Iris pigment epithelial cell (primary cell): Measurements from ENCODE around the gene PCDH9.

Experiments
- DNase-seq: peaks from one replicate; pipeline ENCODE4 v3.0.0-alpha.2; 2011; ENCODE audit warnings: low read depth

The PCDH9 gene, protein sequence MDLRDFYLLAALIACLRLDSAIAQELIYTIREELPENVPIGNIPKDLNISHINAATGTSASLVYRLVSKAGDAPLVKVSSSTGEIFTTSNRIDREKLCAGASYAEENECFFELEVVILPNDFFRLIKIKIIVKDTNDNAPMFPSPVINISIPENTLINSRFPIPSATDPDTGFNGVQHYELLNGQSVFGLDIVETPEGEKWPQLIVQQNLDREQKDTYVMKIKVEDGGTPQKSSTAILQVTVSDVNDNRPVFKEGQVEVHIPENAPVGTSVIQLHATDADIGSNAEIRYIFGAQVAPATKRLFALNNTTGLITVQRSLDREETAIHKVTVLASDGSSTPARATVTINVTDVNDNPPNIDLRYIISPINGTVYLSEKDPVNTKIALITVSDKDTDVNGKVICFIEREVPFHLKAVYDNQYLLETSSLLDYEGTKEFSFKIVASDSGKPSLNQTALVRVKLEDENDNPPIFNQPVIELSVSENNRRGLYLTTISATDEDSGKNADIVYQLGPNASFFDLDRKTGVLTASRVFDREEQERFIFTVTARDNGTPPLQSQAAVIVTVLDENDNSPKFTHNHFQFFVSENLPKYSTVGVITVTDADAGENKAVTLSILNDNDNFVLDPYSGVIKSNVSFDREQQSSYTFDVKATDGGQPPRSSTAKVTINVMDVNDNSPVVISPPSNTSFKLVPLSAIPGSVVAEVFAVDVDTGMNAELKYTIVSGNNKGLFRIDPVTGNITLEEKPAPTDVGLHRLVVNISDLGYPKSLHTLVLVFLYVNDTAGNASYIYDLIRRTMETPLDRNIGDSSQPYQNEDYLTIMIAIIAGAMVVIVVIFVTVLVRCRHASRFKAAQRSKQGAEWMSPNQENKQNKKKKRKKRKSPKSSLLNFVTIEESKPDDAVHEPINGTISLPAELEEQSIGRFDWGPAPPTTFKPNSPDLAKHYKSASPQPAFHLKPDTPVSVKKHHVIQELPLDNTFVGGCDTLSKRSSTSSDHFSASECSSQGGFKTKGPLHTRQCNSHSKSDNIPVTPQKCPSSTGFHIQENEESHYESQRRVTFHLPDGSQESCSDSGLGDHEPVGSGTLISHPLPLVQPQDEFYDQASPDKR (N-terminal part only)

DNA sequence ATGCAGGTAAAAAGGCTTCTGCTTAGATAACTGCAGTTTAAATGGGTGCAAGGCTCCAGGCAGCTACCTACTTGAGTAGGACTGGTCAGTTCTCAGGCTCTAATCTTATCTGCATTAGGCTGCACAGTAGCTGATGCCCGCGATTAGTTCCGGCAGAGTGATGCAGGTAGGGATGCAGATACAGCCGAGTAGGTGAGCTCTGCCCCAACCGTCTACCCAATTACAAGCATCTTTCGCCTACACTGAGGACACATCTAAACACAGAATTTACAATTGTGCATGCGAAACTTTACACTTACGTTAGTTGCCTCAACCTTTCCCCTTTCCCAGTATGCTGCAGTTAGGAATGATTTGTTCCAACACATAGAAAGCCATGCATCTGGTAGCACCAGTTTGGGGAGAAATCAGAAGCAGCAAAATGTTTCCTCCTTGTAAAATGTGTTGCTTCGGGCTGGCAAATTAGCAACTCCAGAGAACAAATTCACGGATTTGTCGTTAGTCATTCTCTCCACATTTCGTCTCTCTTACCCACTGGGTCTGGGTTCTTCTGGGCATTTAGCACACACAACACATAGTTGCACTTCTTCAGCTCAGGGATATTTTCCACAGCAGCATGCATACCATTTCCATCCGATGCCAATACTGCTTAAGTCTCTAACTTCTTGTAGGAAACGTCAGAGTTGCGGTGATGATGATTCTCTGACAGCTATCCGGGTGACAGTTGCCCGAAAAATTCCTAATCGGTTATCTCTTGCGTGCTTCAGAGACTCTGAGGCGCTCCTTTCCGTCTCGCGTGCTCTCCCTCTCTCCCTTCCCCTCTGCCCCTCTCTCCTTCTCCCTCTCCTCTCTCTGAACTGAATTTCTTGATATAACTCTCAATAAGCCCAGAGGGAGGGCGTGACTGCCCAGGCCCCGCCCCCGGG is at the start of gene PCDH9:
Gene PCDH9, minus strand, starts transcription at position 856 of the 923 bp plus-strand sequence. CDS start 1,896 bp downstream, outside the sequence.
- peak; percentile 34 for DNase-seq

DNA sequence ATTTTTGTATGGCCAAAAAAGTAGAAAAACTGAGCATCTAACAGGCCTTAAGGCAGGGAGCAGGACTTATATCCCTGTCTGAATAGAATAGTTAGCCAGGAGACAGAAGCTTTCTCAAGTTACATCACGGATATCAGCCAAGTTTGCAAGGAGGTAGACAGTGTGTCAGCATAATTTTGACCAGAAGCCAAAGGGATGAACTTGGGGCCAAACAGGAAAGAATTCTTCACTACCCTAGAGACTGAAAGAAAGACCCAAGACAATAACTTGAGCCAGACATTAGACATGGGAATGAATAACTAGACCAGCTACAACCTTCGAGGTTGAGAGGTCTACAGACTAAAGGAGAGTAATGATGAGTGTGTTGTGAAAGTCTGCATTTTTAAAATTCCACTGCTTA is 48.1 kb upstream of the PCDH9 start:
- peak; percentile 99 for DNase-seq

DNA sequence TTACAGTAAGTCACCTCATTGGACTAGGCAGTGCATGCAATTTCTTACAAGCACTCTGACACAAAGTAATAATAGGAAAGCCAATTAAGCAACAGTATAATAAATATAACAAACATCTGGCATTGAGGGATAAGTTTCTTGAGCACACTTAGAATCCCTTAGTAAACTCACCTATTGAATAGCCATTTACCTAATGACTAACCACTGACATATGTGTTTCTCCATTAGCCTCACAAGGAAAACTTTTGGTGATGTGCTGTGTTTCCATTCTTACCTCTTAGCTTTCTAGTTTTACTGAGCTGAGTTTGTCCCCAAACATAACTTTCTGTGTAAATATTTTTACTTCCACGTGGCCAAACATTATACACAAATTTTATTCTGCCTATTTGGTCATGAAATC is 47.4 kb upstream of the PCDH9 start:
- DNase-seq: peak; percentile 26

DNA sequence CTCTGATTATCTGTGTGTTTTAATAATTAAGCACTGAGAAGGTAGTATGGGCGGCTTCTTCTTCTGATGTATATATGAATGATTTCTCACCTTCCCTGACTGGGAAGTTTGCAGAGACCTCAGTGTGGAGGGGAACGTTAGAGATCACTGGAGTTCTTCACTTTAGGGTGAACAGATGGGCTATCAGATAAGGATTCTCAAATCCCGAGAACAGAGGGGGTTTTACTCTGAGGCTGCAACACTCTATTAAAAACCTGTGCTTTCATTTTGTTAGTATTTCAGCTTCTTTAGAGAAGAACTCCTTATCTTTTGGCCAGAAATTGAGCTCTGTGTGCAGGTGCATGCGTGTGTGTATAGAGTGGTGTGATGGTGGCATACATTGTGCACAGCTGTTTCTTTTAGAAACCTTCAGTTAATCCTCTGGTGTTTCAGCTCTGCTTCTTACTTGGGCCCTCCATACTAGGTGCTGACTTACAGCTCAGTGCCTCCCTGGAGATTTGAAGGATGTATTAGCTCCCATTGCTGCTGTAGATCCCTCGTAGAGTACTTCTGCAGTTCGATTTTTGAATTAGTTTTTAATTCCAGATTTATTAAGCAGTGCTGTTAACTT is 45.3 kb upstream of the PCDH9 start:
- no peak for DNase-seq

DNA sequence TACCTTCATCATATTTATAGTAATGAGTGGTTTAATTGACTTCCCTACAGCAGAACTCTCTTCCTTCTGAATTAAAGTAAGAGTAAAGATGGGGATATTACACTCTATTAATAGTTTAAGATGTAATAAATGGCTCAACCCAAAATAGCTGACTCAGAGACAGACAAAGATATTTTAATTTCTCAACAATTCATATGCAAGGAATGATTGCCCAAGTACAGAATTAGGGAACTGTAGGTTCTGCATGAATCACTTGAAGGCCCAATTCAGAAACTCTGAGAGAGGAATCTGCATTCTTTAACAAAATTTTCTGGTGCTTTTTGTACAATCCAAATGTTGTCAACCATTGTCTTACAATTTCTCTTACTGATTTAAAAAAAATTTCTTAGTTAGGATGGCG is 42.9 kb upstream of the PCDH9 start:
- DNase-seq: peak; percentile 51

DNA sequence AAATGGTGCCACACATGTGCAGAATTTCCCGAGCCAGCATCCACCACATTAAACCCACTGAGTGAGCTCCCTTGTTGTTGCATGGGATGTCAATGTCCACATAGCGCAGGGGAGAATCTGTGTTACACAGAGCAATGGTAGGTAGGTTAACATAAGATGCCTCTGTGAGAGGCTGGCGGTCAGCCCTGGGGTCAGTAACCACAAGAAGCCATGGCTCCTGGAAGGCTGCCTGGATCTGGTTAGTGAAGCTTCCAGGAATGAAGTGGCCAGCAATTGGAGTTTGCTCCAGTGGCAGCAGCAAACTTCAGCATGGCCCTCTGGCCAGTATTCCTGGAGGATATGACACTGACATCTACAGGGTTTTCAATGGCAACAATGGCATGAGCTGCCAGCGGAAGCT is 37.0 kb upstream of the PCDH9 start:
- DNase-seq: peak; percentile 45

DNA sequence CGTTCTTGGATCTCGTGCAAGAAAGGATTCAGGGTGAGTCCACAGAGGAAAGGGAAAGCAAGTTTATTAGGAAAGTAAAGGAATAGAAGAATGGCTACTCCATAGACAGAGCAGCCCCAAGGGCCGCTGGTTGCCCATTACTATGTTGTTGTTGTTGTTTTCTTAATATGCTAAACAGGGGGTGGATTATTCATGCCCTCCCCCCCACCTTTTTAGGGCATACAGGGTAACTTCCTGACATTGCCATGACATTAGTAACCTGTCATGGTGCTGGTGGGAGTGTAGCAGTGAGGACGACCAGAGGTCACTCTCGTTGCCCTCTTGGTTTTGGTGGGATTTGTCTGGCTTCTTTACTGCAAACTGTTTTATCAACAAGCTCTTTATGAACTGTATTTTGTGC is 29.1 kb upstream of the PCDH9 start:
- DNase-seq: no peak

DNA sequence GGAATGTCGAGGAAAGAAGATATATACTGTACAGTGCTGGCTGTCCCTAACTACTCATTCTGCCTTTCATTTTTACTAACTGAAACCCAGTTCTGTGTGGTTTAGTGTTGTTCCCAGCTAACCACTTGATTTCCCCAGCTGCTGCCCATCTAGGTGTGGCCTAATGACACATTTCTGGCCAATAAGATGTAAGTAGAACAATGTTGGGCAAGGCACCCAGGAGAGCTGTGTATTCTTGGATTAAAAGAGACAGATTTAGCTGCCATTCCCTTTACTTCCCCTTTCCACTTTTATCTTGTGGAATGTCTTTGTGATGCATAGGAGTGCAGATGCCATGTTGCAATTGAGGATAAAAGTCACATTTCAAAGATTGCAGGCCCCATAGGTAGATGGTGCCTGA is 28.3 kb upstream of the PCDH9 start:
- peak; percentile 6 for DNase-seq

DNA sequence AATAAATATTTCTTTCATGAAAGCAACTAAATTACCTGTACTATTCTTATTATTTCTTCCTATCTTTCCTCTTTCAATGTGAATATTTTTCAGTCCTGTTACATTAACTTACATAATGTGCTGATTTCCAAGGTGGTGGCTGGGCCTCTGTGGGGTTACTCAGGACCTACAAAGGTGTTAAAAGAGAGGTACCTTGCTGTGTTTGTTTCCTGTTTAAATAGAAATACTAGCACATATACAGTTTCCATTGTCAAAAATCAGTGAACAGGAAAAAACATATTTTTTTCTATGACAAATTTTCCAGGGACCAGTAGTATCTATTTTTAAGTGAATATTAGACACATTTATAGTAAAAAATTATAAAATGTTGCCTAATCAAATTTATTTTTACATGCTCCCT is 8.7 kb upstream of the PCDH9 start:
- no peak for DNase-seq

DNA sequence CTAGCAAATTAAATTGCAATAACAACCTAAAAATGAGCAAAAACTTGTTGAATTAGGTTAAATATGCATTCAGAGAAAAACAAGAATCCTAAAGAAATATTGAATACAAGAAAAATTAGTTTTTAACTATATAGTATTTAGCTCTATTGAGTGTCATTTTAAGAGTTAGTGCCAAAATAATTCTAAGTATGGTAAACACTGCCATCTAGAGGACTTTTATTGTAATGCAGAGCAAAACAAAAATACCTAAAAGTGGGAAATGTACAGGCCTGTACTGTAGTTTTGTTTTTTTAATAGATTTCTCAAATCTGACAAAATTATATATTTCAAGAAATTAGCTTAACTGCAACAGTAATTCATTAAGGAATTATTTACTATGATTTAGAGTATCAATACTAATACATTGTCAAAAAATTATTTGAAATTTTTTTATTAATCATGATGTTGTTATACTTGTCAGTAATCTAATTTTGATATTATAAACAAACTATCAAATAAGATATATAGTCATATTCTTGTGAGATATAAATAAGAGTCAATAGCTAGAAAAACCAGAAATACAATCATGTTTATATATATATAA is 8.2 kb upstream of the PCDH9 start:
- DNase-seq: peak; percentile 35

DNA sequence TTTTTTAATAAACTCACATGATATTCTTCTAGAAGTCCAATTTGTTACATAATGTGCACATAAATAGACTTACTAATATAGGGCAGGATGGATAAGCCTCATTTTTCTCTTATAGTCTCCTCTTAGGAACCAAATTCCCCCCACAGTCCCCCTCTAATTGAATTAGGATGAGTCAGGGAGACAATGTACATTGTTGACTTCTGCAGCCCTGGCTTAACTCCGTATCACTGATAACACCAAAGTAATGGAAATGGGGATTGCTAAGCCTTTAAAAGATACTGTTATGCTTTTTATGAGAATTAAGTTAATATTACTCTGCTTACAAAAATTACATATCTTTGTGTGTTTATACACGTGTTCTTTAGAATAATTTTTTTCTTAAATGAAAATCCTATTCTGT is 5.1 kb upstream of the PCDH9 start:
- DNase-seq: no peak

DNA sequence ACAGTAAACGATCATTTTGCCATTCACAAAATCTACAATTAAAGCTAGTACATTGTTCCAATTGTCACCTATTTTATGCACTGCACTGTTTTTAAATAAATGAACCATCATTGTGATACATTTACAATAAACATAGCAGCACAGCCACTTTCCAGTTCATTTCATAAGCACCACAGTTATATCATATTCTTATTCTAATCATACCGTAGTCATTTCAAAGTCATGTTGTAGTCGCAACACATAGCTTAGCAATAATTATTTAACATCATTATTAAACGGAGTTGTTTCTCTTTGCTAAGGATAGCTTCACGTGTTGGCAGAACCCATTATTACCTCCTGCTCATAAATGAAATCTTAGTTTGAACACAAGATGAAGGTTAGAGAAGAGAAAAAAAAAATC is 2.2 kb upstream of the PCDH9 start:
- DNase-seq: no peak

DNA sequence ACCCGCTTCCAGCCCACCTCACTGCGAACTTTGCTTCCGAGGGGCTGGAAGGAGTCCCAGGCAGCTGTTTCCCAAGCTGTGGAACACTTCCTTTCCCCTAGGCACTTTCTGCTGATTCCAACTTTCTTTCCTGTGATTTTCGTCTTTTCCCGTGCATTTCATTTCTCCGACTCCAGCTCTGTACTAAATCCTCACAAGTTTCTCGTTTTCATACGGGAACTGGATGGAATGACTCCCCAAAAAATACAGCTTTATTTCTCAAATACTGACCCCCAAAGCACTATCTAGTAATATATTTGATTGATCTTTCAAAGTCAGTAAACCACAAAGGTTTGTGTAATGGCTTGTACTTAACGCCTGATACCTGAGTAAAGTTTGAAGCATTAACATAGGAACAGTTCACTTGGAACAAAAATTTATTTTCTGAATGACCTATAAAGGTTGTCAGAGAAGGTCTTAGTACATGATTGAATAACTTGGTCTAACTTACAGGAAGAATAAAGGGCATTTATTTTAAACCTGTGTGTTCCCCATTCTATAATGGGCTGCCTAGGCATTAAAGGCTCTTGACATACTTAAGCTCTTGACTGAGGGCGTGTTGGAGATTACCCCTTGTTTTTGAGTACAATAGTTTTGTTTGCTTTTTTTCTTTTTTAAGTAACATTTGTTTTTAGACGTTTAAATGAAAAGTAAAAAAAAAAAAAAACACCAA is 1.3 kb upstream of the PCDH9 start:
- DNase-seq: peak; percentile 19

DNA sequence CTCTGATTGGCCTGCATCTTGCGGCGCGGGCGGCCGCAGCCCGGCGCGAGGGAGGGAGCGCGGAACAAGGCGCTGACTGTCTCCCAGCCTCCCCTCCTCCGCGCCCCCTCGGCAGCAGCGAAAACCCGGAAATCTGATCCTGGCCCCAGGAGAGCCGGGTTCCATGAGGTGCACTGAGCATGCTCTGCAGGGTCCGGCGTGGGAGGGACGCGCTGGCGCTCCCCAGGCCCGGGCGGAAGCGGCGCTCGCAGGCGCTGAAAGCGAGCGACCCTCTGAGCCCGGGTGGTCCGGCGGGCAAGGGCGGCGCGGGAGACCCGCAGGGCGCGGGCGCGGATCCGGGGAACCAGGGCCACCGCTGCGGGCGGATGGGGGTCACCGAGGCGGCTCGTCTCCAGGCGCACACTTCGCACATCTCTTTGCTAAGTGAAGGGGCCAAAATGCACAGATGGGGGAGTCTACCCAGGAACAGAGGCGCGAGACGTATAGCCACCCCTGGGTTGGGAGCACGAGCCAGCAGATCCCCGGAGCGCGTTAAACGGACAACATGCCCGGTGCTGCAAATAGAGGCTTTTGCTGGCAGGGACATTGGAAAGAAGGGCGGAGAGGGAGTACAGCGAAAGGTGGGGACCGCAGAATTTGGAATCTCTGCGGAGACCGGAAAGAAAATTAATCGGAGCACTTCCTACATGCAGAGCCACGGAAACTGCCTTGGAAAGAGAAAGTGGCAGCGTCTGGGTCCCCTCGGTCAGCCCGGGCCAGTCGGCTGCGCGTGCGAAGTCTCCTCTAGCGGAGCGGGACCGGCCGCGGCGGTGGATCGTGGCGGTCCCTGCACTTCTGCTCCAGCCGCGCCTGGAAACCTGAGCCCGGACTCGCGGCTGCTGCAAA is 510 bp upstream of the PCDH9 start:
- peak; percentile 99 for DNase-seq

DNA sequence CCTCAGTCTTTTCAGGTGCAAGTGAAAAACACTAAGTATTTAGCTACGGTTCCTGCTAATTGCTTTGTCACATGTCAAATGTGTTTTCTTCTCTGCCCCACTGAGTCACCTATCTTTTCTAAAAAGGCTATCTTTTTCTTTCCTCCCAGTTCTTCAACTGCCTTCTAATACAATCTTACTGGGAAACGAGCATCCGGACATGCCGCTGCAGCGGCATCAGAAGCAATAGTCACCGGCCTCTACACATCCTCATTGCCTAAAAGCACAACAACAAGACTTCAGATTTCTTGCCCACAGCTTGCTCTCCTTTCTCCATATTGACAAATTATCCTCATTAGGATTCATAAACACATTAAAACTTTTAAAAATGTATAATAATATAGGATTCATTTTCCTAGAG is 1.2 kb downstream of the PCDH9 start:
- DNase-seq: peak; percentile 47

DNA sequence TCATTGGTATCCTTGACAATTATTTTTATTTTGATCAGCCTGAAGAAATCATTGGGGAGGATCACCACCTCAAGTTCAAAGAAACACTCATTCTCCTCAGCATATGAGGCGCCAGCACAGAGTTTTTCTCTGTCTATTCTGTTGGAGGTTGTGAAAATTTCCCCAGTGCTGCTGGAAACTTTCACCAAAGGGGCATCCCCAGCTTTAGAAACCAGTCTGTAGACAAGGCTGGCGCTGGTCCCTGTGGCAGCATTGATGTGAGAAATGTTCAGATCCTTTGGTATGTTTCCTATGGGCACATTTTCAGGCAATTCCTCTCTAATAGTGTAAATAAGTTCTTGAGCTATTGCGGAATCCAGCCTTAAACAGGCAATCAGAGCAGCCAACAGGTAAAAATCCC is 2.1 kb downstream of the PCDH9 start:
- DNase-seq: peak; percentile 17

DNA sequence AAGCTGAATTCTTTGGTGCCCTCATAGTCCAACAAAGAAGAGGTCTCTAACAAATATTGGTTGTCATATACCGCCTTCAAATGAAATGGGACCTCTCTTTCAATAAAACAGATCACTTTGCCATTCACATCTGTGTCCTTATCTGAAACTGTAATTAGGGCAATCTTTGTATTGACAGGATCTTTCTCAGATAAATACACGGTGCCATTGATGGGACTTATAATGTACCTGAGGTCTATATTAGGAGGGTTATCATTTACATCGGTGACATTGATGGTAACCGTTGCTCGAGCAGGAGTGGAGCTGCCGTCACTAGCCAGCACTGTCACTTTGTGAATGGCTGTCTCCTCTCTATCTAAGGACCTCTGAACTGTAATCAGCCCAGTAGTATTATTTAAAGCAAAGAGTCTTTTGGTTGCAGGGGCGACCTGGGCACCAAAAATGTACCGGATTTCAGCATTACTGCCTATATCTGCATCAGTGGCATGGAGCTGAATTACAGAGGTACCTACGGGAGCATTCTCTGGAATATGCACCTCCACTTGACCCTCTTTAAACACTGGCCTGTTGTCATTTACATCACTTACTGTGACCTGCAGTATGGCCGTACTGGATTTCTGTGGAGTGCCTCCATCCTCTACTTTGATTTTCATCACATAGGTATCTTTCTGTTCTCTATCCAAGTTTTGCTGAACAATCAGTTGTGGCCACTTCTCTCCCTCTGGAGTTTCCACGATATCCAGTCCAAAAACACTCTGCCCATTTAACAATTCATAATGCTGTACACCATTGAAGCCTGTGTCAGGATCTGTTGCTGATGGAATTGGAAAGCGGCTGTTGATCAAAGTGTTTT is 2.8 kb downstream of the PCDH9 start:
- DNase-seq: no peak

DNA sequence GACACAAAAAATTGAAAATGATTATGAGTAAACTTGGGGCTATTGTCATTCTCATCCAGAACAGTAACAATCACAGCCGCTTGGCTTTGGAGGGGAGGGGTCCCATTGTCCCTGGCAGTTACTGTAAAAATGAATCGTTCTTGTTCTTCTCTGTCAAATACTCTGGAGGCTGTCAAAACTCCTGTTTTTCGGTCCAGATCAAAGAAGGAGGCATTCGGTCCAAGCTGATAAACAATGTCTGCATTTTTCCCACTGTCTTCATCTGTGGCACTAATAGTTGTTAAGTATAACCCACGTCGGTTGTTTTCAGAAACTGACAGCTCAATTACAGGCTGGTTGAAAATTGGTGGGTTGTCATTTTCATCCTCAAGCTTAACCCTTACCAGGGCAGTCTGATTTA is 3.4 kb downstream of the PCDH9 start:
- no peak for DNase-seq
